ENCODE measurements around the gene PPP1R27. TPM values are rescaled to one million over a fixed set of nuclear protein-coding genes. Genes with fewer than 3 reads are reported as not detected.
"Not testable (repeated sequence)": the region's sequence is repeated elsewhere in the genome, so short reads cannot be mapped to it uniquely, and the experiment has no call there.

The PPP1R27 gene
- total and polyA plus RNA-seq, 4 donors: 0.17 to 0.18 TPM; not detected in 2

DNA sequence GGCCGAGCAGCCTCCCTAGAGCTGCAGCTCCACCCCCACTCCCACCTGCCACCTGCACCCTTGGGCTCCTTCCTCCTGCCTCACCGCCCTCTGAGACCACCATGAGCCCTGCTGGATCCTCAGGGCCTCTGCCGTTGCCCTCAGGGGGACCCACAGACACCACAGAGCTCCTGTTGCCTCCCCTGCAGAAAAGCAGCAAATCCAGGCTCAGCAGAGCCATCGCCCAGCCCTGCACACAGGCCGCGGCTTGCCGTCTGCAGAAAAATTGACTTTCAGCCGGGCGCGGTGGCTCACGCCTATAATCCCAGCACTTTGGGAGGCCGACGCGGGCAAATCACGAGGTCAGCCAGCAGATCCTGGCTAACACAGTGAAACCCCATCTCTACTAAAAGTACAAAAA is 7.0 kb upstream of the PPP1R27 start:
- Histone ChIP-seq H3K4me1 (ENCODE audit: control insufficient read depth, insufficient read depth, low read length) (no peaks in the 10 kb centered on the region), H3K4me3 (ENCODE audit: low read depth, low read length) (no peak overlapping the region), H3K36me3 (ENCODE audit: control insufficient read depth, insufficient read depth, low read length) (peaks cover 61% of the 10 kb centered on the region), H3K9me3 (ENCODE audit: control insufficient read depth, insufficient read depth, low read length) (no peaks in the 10 kb centered on the region), H3K27ac (ENCODE audit: low read depth, low read length) (no peak overlapping the region), H3K27me3 (ENCODE audit: control insufficient read depth, insufficient read depth, low read length) (no peaks in the 10 kb centered on the region)
- WGBS (ENCODE audit: insufficient coverage): 86% methylated on average over 12 of the region's 15 CpGs
- DNase-seq (ENCODE audit: low read depth in 4 of 6, low spot score in 6 of 6): no peak

DNA sequence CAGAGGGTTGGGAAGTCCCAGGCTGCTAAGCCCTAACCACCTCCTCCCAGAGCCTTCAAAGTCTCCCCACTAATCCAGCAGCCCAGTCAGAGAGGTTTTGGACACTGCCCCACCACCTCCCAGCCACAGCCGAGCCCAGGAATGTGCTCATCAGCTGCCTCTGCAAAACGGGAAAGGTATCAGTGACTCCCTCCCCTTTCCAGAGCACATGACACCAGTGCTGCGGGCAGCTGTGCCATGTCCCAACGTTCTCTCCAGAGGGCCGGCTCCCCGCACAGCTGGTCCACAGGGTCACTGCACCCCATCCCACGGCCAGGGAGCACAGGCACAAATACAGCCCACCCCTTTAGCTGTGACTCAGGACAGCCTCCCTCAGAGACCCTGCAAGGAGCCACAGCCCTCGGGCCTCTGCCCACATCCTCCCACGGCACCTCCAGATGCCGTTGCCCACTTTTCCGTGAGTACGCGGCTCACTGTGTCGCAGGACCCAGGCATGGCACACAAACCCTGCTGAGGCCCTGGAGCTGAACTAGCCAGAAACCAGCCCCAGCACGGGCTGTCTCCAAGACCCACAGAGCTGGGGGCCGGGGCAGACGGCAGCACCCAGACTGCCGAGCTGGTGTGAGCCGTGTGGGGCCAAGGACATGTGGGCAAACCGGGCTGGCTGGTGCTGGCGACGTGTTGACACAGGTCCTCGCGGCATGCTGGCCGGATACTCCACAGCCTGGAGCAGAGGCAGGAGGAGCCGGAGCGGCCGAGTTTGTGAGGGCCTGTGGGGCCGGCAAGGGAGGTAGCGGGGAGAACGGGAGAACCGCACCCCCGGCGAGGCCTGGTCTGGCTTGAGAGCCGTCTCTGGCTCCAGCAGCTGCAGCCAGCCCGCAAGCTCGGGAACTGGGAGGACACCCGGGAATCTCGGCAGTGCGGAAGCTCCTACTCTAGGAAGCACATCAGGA is 6.3 kb upstream of the PPP1R27 start:
- no peak for DNase-seq (ENCODE audit: low read depth in 4 of 6, low spot score in 6 of 6)
- H3K4me3 ChIP-seq (ENCODE audit: low read depth, low read length): no peak overlapping the region
- no peaks in the 10 kb centered on the region for H3K27me3 ChIP-seq (ENCODE audit: control insufficient read depth, insufficient read depth, low read length)
- H3K9me3 ChIP-seq (ENCODE audit: control insufficient read depth, insufficient read depth, low read length): no peaks in the 10 kb centered on the region
- H3K27ac ChIP-seq (ENCODE audit: low read depth, low read length): no peak overlapping the region
- H3K4me1 ChIP-seq (ENCODE audit: control insufficient read depth, insufficient read depth, low read length): no peaks in the 10 kb centered on the region
- 74% methylated on average over 38 of the region's 40 CpGs for WGBS (ENCODE audit: insufficient coverage)
- H3K36me3 ChIP-seq (ENCODE audit: control insufficient read depth, insufficient read depth, low read length): peaks cover 54% of the 10 kb centered on the region

DNA sequence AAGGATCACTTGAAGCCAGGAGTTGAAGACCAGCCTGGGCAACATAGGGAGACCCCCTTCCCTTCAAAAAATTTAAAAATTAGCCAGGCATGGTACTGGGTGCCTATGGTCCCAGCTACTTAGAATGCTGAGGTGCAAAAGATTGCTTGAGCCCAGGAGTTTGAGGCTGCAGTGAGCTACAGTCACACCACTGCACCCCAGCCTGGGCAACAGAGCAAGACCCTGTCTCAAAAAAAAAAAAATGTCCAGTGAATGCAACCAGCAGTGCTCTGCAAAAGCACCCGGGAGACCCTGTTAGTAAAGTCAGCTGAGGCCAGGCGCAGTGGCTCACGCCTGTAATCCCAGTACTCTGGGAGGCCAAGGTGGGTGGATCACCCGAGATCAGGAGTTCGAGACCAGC is 5.2 kb upstream of the PPP1R27 start:
- peaks cover 43% of the 10 kb centered on the region for H3K36me3 ChIP-seq (ENCODE audit: control insufficient read depth, insufficient read depth, low read length)
- not testable (repeated sequence) for H3K9me3 ChIP-seq (ENCODE audit: control insufficient read depth, insufficient read depth, low read length); H3K27me3 ChIP-seq (ENCODE audit: control insufficient read depth, insufficient read depth, low read length); H3K27ac ChIP-seq (ENCODE audit: low read depth, low read length); H3K4me3 ChIP-seq (ENCODE audit: low read depth, low read length); DNase-seq (ENCODE audit: low read depth in 4 of 6, low spot score in 6 of 6); H3K4me1 ChIP-seq (ENCODE audit: control insufficient read depth, insufficient read depth, low read length)
- 83% methylated on average over 5 of the region's 5 CpGs for WGBS (ENCODE audit: insufficient coverage)

DNA sequence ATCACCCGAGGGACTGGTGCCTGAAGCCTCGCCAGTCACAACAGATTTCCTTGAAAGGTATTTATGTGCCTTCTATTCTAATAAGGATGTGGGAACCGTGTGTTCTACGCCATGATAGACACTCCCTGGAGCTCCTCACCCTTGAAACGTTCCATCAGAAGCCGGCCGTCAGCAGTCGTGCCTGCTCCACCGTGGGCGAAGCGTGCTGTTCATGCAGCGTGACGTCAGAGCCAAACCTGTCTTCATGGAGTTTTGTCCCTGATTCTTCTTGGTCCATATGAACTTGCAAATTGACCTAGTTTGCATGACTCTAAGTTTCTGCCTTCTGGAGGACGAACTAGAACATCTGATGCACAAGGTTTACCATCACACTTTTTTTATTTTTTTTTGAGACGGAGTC is 4.5 kb upstream of the PPP1R27 start:
- 78% methylated on average over 12 of the region's 15 CpGs for WGBS (ENCODE audit: insufficient coverage)
- Histone ChIP-seq H3K9me3 (ENCODE audit: control insufficient read depth, insufficient read depth, low read length) (no peaks in the 10 kb centered on the region), H3K27me3 (ENCODE audit: control insufficient read depth, insufficient read depth, low read length) (no peaks in the 10 kb centered on the region), H3K36me3 (ENCODE audit: control insufficient read depth, insufficient read depth, low read length) (peaks cover 43% of the 10 kb centered on the region), H3K27ac (ENCODE audit: low read depth, low read length) (no peak overlapping the region), H3K4me1 (ENCODE audit: control insufficient read depth, insufficient read depth, low read length) (peaks cover 4% of the 10 kb centered on the region), H3K4me3 (ENCODE audit: low read depth, low read length) (no peak overlapping the region)
- no peak for DNase-seq (ENCODE audit: low read depth in 4 of 6, low spot score in 6 of 6)

DNA sequence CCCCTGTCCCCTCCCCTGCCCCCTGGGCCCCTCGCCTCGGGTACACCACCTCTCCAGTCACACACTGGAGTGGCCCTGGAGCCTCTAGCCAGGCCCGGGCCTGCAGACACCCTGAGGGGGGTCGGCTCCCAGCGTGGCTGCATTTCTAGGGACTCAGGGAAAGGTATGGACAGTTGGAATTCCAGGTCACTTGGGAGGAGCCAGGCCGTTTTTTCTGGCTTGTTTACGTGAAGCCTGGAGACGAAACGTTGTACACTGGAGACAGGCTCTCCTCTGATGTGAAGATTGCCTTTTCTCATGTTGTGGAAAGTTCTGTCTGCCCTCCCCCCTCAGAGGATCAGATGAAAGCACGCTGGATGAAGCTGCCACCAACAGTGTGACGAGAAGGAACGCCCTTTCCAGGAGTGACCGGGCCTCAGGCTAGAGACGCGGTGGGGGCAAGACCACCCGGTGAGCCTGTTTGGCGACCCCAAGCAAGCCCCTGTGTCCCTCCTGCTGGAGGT is 4.0 kb upstream of the PPP1R27 start:
- DNase-seq (ENCODE audit: low read depth in 4 of 6, low spot score in 6 of 6): no peak
- no peak overlapping the region for H3K4me3 ChIP-seq (ENCODE audit: low read depth, low read length)
- no peaks in the 10 kb centered on the region for H3K27me3 ChIP-seq (ENCODE audit: control insufficient read depth, insufficient read depth, low read length)
- peaks cover 9% of the 10 kb centered on the region for H3K4me1 ChIP-seq (ENCODE audit: control insufficient read depth, insufficient read depth, low read length)
- no peak overlapping the region for H3K27ac ChIP-seq (ENCODE audit: low read depth, low read length)
- no peaks in the 10 kb centered on the region for H3K9me3 ChIP-seq (ENCODE audit: control insufficient read depth, insufficient read depth, low read length)
- peaks cover 39% of the 10 kb centered on the region for H3K36me3 ChIP-seq (ENCODE audit: control insufficient read depth, insufficient read depth, low read length)
- WGBS (ENCODE audit: insufficient coverage): 53% methylated on average over 12 of the region's 17 CpGs

DNA sequence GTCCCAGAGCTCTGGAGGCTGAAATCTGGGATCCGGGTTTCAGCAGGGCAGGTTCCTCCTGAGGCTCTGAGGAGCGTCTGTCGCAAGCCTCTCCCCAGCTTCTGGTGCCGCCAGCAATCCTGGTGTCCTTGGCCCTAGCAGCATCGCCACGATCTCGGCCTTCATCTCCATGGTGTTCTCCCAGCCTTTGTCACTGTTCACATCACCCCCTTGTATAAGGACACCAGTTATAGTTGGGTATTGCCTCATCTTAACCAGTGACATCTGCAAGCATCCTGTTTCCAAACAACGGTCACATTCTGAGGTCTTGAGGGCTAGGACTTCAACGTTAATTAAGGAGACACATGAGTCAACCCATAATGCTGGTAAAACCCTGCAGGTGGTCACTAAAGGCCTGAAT is 2.8 kb upstream of the PPP1R27 start:
- H3K27ac ChIP-seq (ENCODE audit: low read depth, low read length): no peak overlapping the region
- DNase-seq (ENCODE audit: low read depth in 4 of 6, low spot score in 6 of 6): no peak
- WGBS (ENCODE audit: insufficient coverage): 79% methylated on average over 8 of the region's 9 CpGs
- no peaks in the 10 kb centered on the region for H3K27me3 ChIP-seq (ENCODE audit: control insufficient read depth, insufficient read depth, low read length)
- peaks cover 12% of the 10 kb centered on the region for H3K4me1 ChIP-seq (ENCODE audit: control insufficient read depth, insufficient read depth, low read length)
- peaks cover 28% of the 10 kb centered on the region for H3K36me3 ChIP-seq (ENCODE audit: control insufficient read depth, insufficient read depth, low read length)
- H3K9me3 ChIP-seq (ENCODE audit: control insufficient read depth, insufficient read depth, low read length): no peaks in the 10 kb centered on the region
- no peak overlapping the region for H3K4me3 ChIP-seq (ENCODE audit: low read depth, low read length)

DNA sequence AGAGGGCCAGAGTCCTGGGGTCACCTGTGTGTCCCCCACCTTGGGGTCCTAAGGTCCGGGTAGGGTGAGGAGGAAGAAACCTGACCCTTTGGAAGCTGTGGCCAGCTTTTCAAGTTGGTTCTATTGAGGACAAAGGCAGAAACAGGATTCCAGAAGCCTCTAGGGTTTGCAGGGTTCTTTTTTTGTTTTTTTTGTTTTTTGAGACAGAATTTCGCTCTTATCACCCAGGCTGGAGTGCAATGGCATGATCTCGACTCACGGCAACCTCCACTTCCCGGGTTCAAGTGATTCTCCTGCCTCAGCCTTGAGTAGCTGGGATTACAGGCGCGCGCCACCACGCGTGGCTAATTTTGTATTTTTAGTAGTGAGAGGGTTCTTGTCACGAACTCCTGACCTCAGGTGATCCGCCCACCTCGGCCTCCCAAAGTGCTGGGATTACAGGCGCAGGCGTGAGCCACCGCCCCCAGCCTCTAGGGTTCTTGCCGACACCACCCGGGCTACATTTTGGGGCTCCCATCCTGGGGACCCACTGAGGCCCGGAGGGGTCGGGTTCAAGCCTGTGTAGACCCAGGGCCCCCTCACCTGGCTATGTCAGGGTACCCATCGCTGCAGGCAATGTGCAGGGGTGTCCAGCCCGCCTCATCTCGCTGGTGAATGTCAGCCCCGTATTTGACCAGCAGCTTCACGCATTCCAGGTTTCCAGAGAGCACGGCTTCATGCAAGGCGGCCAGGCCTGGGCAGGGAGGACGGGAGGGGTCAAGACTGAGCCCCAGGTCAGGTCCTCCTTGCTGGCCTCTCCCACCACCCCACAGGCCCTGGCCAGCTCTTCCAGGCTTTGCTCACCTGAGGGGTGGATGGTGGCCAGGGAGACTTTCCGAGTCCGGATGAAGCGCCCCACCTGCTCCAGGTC is 674 bp downstream of the PPP1R27 start:
- DNase-seq (ENCODE audit: low read depth in 4 of 6, low spot score in 6 of 6): no peak
- Histone ChIP-seq H3K27me3 (ENCODE audit: control insufficient read depth, insufficient read depth, low read length) (no peaks in the 10 kb centered on the region), H3K27ac (ENCODE audit: low read depth, low read length) (peak overlapping the region; percentile 79), H3K4me1 (ENCODE audit: control insufficient read depth, insufficient read depth, low read length) (peaks cover 27% of the 10 kb centered on the region), H3K9me3 (ENCODE audit: control insufficient read depth, insufficient read depth, low read length) (no peaks in the 10 kb centered on the region), H3K36me3 (ENCODE audit: control insufficient read depth, insufficient read depth, low read length) (peaks cover 24% of the 10 kb centered on the region), H3K4me3 (ENCODE audit: low read depth, low read length) (peak overlapping the region; percentile 88)
- 83% methylated on average over 27 of the region's 31 CpGs for WGBS (ENCODE audit: insufficient coverage)

DNA sequence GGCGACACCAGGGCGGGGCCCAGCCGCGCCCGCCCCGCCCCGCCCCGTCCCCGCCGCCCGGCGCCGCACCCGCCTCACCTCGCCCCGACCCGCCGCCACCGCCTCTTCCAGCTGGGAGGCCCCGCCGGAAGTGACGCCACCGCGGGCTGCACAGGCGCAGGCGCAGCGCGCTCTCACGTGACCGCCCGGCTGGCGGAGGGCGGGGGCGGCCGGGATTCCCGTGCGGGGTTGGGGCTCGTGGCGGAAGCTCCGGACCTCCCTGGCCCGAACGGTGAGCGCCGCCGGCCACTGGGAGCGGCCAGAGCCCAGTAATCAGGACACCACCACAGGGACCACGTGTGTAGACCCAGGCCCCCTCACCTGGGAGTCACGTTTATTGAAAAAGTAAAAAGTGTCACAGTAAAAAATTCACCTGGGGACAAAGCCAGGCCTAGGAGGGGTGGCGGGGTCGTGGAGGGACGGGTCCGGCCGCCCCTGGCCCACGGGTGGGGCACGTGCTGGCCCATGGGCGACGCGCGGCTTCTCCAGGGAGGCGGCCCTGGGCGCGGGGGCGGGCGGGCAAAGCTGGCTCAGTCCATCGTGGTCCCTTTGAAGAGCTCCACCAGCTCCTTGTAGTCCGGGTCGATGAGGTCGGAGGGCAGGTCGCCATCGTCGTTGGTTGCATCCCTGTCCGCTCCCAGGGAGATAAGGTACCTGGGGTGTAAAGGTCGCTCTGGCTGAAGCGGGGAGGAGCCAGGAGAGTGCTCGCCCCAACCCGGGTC is 1.5 kb downstream of the PPP1R27 start, which contains the start of gene MCRIP1:
Gene MCRIP1 (minus strand): TSS at position 132 of the 761 bp plus-strand sequence. CDS start 8,785 bp downstream, outside the sequence.
- Histone ChIP-seq H3K36me3 (ENCODE audit: control insufficient read depth, insufficient read depth, low read length) (peaks cover 32% of the 10 kb centered on the region), H3K4me1 (ENCODE audit: control insufficient read depth, insufficient read depth, low read length) (peaks cover 33% of the 10 kb centered on the region), H3K4me3 (ENCODE audit: low read depth, low read length) (peak within 1 kb of the TSS; percentile 88), H3K27ac (ENCODE audit: low read depth, low read length) (peak within 1 kb of the TSS; percentile 79), H3K9me3 (ENCODE audit: control insufficient read depth, insufficient read depth, low read length) (no peaks in the 10 kb centered on the region), H3K27me3 (ENCODE audit: control insufficient read depth, insufficient read depth, low read length) (no peaks in the 10 kb centered on the region)
- DNase-seq (ENCODE audit: low read depth in 4 of 6, low spot score in 6 of 6): peak; percentile 54 to 97 (median 83)
- under 1% methylated on average over 74 of the region's 76 CpGs for WGBS (ENCODE audit: insufficient coverage)

All from spinal cord (tissue), 10 donors.